Neural progenitor cell (in vitro differentiated cells): ENCODE measurements around the gene GABRR1. TPM values are rescaled to one million over a fixed set of nuclear protein-coding genes. Genes with fewer than 3 reads are reported as not detected.

Experiments used
- DNase-seq: peaks from one replicate; pipeline ENCODE4 v3.0.0-alpha.2; 2016; ENCODE audit warnings: low spot score
- H2AFZ ChIP-seq: fragments of 200-600 bp; sonication (generic); replicated peaks from 2 replicates; pipeline ENCODE4 v1.6.1; 2016; ENCODE audit warnings: antibody characterized with exemption
- H3F3A ChIP-seq: fragments of 200-600 bp; sonication (generic); 2 replicates; pipeline ENCODE4 v1.6.1; 2016; ENCODE audit warnings: antibody characterized with exemption, low read depth
- H3K27ac ChIP-seq: fragments of 200-600 bp; sonication (generic); 2 replicates; pipeline ENCODE4 v1.5.1; 2016; ENCODE audit warnings: mild to moderate bottlenecking
- H3K27me3 ChIP-seq: fragments of 200-600 bp; sonication (generic); 2 replicates; pipeline ENCODE4 v1.6.1; 2016; ENCODE audit warnings: mild to moderate bottlenecking, moderate library complexity
- H3K36me3 ChIP-seq: fragments of 200-600 bp; sonication (generic); 2 replicates; pipeline ENCODE4 v1.5.1; 2016
- H3K4me1 ChIP-seq: fragments of 200-600 bp; sonication (generic); 2 replicates; pipeline ENCODE4 v1.6.1; 2016; ENCODE audit warnings: mixed run types
- H3K4me2 ChIP-seq: fragments of 200-600 bp; sonication (generic); 2 replicates; pipeline ENCODE4 v1.6.1; 2016
- H3K4me3 ChIP-seq: fragments of 200-600 bp; sonication (generic); 2 replicates; pipeline ENCODE4 v1.5.1; 2016
- H3K79me2 ChIP-seq: fragments of 200-600 bp; sonication (generic); 2 replicates; pipeline ENCODE4 v1.6.1; 2016; ENCODE audit warnings: low read depth
- H3K9ac ChIP-seq: fragments of 200-600 bp; sonication (generic); 2 replicates; pipeline ENCODE4 v1.6.1; 2016
- H3K9me3 ChIP-seq: fragments of 200-600 bp; sonication (generic); 2 replicates; pipeline ENCODE4 v1.5.1; 2016; ENCODE audit warnings: low read depth
- H4K20me1 ChIP-seq: fragments of 200-600 bp; sonication (generic); 2 replicates; pipeline ENCODE4 v1.6.1; 2016; ENCODE audit warnings: low read depth
- H3K27ac Mint-ChIP-seq: 3 replicates; pipeline ENCODE4 v1.8.0; 2021; ENCODE audit warnings: mixed read lengths
- H3K27me3 Mint-ChIP-seq: 2 replicates; pipeline ENCODE4 v1.8.0; 2022; ENCODE audit warnings: low read depth, mild to moderate bottlenecking, inconsistent platforms, moderate library complexity, mixed read lengths; ENCODE audit not compliant: insufficient read depth
- H3K36me3 Mint-ChIP-seq: 3 replicates; pipeline ENCODE4 v1.8.0; 2021; ENCODE audit warnings: mixed read lengths
- H3K4me1 Mint-ChIP-seq: 3 replicates; pipeline ENCODE4 v1.8.0; 2021; ENCODE audit warnings: mixed read lengths
- H3K4me3 Mint-ChIP-seq: 3 replicates; pipeline ENCODE4 v1.8.0; 2021; ENCODE audit warnings: mild to moderate bottlenecking, moderate library complexity, mixed read lengths
- H3K9me3 Mint-ChIP-seq: 3 replicates; pipeline ENCODE4 v1.8.0; 2020; ENCODE audit warnings: mixed read lengths
- CTCF ChIP-seq: fragments of 200-600 bp; sonication (generic); IDR thresholded peaks from 2 replicates; pipeline ENCODE4 v1.5.1; 2017; ENCODE audit warnings: antibody characterized with exemption, mild to moderate bottlenecking
- EZH2 ChIP-seq: fragments of 200-600 bp; sonication (generic); IDR thresholded peaks from 2 replicates; pipeline ENCODE4 v1.6.1; 2017; ENCODE audit warnings: antibody characterized with exemption, mild to moderate bottlenecking, moderate library complexity
- EZH2phosphoT487 ChIP-seq: fragments of 200-600 bp; sonication (generic); IDR thresholded peaks from 2 replicates; pipeline ENCODE4 v1.6.1; 2017; ENCODE audit warnings: antibody characterized with exemption
- total RNA-seq: library from RNA; depleted of rRNA; stranded (reverse); fragments of >200 nt; gene quantifications from 2 replicates; pipeline ENCODE4 v1.2.3, GENCODE V29; 2015; ENCODE audit warnings: low replicate concordance

The GABRR1 gene
- total RNA-seq, 1 donor from 2014 or later, result not detected

- peaks cover 4% of the 10 kb centered on the region for H3K27me3 Mint-ChIP-seq
- no peak overlapping the region for H3K9ac ChIP-seq
- H4K20me1 ChIP-seq, result no peaks in the 10 kb centered on the region
- no peaks in the 10 kb centered on the region for H3K27me3 ChIP-seq
- no peaks in the 10 kb centered on the region for H3K4me1 ChIP-seq
- no peaks in the 10 kb centered on the region for H3K79me2 ChIP-seq
- no peaks in the 10 kb centered on the region for H3K36me3 Mint-ChIP-seq
- no peaks in the 10 kb centered on the region for H3F3A ChIP-seq
- peaks cover 5% of the 10 kb centered on the region for H3K4me1 Mint-ChIP-seq
- no peak overlapping the region for H3K27ac ChIP-seq
- H3K4me3 Mint-ChIP-seq, result no peak overlapping the region
- no peak overlapping the region for H3K4me3 ChIP-seq
- no peaks in the 10 kb centered on the region for H3K36me3 ChIP-seq
- H3K4me2 ChIP-seq, result no peak overlapping the region
- no peak overlapping the region for H2AFZ ChIP-seq
- TF ChIP-seq EZH2phosphoT487, result no peak
- TF ChIP-seq EZH2, result no peak
- no peak for TF ChIP-seq CTCF
- no peaks in the 10 kb centered on the region for H3K9me3 Mint-ChIP-seq
- H3K9me3 ChIP-seq, result no peaks in the 10 kb centered on the region
- DNase-seq, result no peak
- H3K27ac Mint-ChIP-seq, result no peak overlapping the region
Observed at GRCh38 chr6:89180112-89180511, 37.0 kb downstream of the GABRR1 start.

DNA sequence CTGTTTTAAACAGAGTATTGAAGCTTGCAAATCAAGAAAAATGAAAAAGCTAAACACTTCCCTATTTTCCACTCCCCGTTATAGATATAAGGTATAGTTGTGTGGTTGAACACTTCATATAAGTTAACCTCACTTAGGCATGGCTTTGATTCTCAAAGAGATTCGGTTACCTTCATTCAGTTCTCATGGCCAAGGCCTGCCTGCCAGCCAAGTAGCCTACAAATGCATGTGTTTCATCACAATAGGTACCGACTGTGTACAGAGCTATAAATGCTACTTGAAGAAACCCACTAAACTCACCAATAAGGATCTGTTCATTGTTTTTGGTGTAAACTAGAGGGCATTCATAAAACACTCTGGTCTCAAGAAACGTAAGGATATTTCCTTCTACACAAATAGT, 43.5 kb downstream of the GABRR1 start:
- Histone ChIP-seq H3K4me1 (no peaks in the 10 kb centered on the region), H3K79me2 (no peaks in the 10 kb centered on the region), H3K36me3 (no peaks in the 10 kb centered on the region), H3K9me3 (no peaks in the 10 kb centered on the region), H3F3A (no peaks in the 10 kb centered on the region), H2AFZ (no peak overlapping the region), H3K27me3 (no peaks in the 10 kb centered on the region), H4K20me1 (no peaks in the 10 kb centered on the region), H3K27ac (no peak overlapping the region), H3K9ac (no peak overlapping the region), H3K4me2 (no peak overlapping the region), H3K4me3 (no peak overlapping the region)
- Mint-ChIP-seq H3K4me3 (no peak overlapping the region), H3K27ac (no peak overlapping the region), H3K4me1 (no peaks in the 10 kb centered on the region), H3K27me3 (peaks cover 4% of the 10 kb centered on the region), H3K9me3 (no peaks in the 10 kb centered on the region), H3K36me3 (no peaks in the 10 kb centered on the region)
- no peak for DNase-seq
- TF ChIP-seq EZH2, result no peak
- no peak for TF ChIP-seq EZH2phosphoT487
- TF ChIP-seq CTCF, result no peak

DNA sequence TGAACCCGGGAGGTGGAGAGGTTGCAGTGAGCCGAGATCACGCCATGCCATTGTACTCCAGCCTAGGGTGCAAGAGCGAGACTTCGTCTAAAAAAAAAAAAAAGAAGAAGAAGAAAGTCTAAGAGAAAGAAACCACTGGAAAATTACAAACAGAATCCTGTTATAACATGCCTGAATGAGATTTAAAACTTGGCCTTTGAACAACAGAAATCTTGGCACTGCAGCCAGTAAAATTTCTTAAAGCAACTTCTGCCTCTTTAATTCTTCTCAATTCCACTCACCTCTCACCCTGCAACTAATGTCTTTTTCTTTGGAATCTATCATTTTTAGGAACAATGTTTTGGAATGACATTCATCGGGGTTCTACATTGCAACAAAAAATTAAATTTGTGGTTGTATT, 45.0 kb downstream of the GABRR1 start:
- H3K9ac ChIP-seq, result no peak overlapping the region
- H2AFZ ChIP-seq, result no peak overlapping the region
- H3F3A ChIP-seq, result no peaks in the 10 kb centered on the region
- no peaks in the 10 kb centered on the region for H4K20me1 ChIP-seq
- no peak for DNase-seq
- no peak overlapping the region for H3K27ac ChIP-seq
- H3K4me3 Mint-ChIP-seq, result no peak overlapping the region
- no peak overlapping the region for H3K4me2 ChIP-seq
- H3K36me3 ChIP-seq, result no peaks in the 10 kb centered on the region
- H3K36me3 Mint-ChIP-seq, result no peaks in the 10 kb centered on the region
- no peaks in the 10 kb centered on the region for H3K79me2 ChIP-seq
- no peak overlapping the region for H3K4me3 ChIP-seq
- H3K27ac Mint-ChIP-seq, result no peak overlapping the region
- H3K27me3 ChIP-seq, result no peaks in the 10 kb centered on the region
- H3K27me3 Mint-ChIP-seq, result peaks cover 4% of the 10 kb centered on the region
- H3K9me3 Mint-ChIP-seq, result no peaks in the 10 kb centered on the region
- TF ChIP-seq EZH2 (no peak), EZH2phosphoT487 (no peak), CTCF (no peak)
- no peaks in the 10 kb centered on the region for H3K4me1 Mint-ChIP-seq
- no peaks in the 10 kb centered on the region for H3K4me1 ChIP-seq
- no peaks in the 10 kb centered on the region for H3K9me3 ChIP-seq

- Histone ChIP-seq H3K27me3 (no peaks in the 10 kb centered on the region), H3K4me2 (no peak overlapping the region), H3K79me2 (no peaks in the 10 kb centered on the region), H4K20me1 (no peaks in the 10 kb centered on the region), H3F3A (no peaks in the 10 kb centered on the region), H2AFZ (no peak overlapping the region), H3K9me3 (no peaks in the 10 kb centered on the region), H3K27ac (no peak overlapping the region), H3K4me3 (no peak overlapping the region), H3K4me1 (no peaks in the 10 kb centered on the region), H3K9ac (no peak overlapping the region), H3K36me3 (peaks cover 6% of the 10 kb centered on the region)
- H3K36me3 Mint-ChIP-seq, result peaks cover 6% of the 10 kb centered on the region
- H3K27me3 Mint-ChIP-seq, result no peaks in the 10 kb centered on the region
- TF ChIP-seq EZH2, result no peak
- no peak for TF ChIP-seq EZH2phosphoT487
- TF ChIP-seq CTCF, result no peak
- DNase-seq, result no peak
- no peak overlapping the region for H3K4me3 Mint-ChIP-seq
- H3K27ac Mint-ChIP-seq, result no peak overlapping the region
- no peaks in the 10 kb centered on the region for H3K9me3 Mint-ChIP-seq
- H3K4me1 Mint-ChIP-seq, result peaks cover 6% of the 10 kb centered on the region
Observed at GRCh38 chr6:89162047-89162371, 55.1 kb downstream of the GABRR1 start.
